HEK293T (cell line): Measurements from ENCODE around the gene BRIP1.

Source experiments
- ARNT ChIP-seq: fragments of 450-650 bp; IDR thresholded peaks from 2 replicates; pipeline ENCODE4 v1.6.1; 2017; ENCODE audit warnings: mild to moderate bottlenecking
- CTBP1 ChIP-seq: fragments of 450-650 bp; IDR thresholded peaks from 2 replicates; pipeline ENCODE4 v1.6.1; 2016; ENCODE audit warnings: borderline replicate concordance
- HDGF ChIP-seq: fragments of 450-650 bp; IDR thresholded peaks from 2 replicates; pipeline ENCODE4 v1.6.1; 2017; ENCODE audit warnings: antibody characterized with exemption, borderline replicate concordance
- NFRKB ChIP-seq: fragments of 450-650 bp; IDR thresholded peaks from 2 replicates; pipeline ENCODE4 v1.6.1; 2016; ENCODE audit warnings: mild to moderate bottlenecking, moderate library complexity
- SP1 ChIP-seq: fragments of 450-650 bp; IDR thresholded peaks from 2 replicates; pipeline ENCODE4 v1.6.1; 2017
- TARDBP ChIP-seq: fragments of 450-650 bp; IDR thresholded peaks from 2 replicates; pipeline ENCODE4 v1.6.1; 2016

- TF ChIP-seq TARDBP = no peak
- TF ChIP-seq CTBP1 = no peak
- TF ChIP-seq NFRKB = no peak
- TF ChIP-seq SP1 = no peak
- no peak for TF ChIP-seq ARNT
- TF ChIP-seq HDGF = no peak
Measured at GRCh38 chr17:61737820-61738219, 125.5 kb downstream of the BRIP1 start.
